DOHH2 (cell line): ENCODE results near the gene SEC11C.

Source experiments
- CTCF ChIP-seq: fragments of 200-600 bp; sonication (generic); IDR thresholded peaks from one replicate; pipeline ENCODE4 v1.5.1; 2014; ENCODE audit warnings: antibody characterized with exemption, mild to moderate bottlenecking, low read depth, low read length; ENCODE audit not compliant: poor library complexity, severe bottlenecking
- EZH2phosphoT487 ChIP-seq: fragments of 200-600 bp; sonication (generic); IDR thresholded peaks from 2 replicates; pipeline ENCODE4 v1.6.1; 2017; ENCODE audit warnings: borderline replicate concordance, mild to moderate bottlenecking, antibody characterized with exemption, low read length, moderate library complexity, mixed read lengths

DNA sequence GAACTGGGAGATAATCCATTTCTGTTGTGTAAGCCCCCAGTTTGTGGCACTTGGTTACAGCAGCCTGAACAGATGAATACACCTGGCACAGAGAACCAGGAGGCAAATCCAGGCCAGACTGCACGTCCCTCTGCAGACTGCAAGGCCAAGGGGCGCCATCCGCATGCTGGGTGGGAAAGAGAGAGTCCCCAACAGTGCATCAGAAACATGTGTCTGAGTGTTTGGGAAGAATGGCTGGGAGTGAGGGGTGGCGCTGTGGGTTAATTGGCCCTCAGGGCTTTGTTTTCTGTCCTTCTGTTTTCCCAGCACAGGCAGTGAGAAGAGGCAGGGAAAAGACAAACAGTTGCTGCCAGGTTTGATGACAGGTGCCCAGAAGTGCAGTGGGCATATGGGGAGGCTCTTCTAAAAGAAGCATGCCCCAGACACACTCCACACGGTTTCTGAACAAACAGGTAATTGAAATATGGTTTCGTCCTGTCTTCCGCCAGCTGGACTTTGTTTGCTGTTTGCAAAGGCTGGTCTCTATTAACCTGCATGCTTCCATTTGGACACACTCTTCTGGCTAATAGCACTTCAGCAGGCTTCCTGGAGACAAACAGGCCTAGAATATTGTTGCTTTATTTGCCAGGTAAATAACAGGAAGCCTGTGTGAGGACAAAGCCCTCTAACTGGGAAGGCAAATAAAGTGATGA lies 43.4 kb upstream of the SEC11C start:
- TF ChIP-seq CTCF: no peak
- TF ChIP-seq EZH2phosphoT487: no peak
